Dedifferentiated amniotic fluid mesenchymal stem cell (primary cell): ENCODE results near the gene CST11.
"Not testable (repeated sequence)": the region's sequence is repeated elsewhere in the genome, so short reads cannot be mapped to it uniquely, and the experiment has no call there.

Experiments
- DNase-seq: peaks from one replicate; pipeline ENCODE4 v3.0.0-alpha.2; 2016; ENCODE audit errors: extremely low spot score

CST11 gene

GRCh38 chr20:23452776-23453175 is at the start of gene CST11:
TSS of gene CST11 (minus strand) at chr20:23452876. CDS start at chr20:23452811, 65 bp downstream.
- no peak for DNase-seq

GRCh38 chr20:23501926-23502325 is 49.2 kb upstream of the CST11 start:
- no peak for DNase-seq

GRCh38 chr20:23497536-23497935 is 44.9 kb upstream of the CST11 start:
- no peak for DNase-seq

- DNase-seq: no peak
These were observed 40.6 kb upstream of the CST11 start for GRCh38 chr20:23493172-23493772.

- no peak for DNase-seq
These were observed 39.6 kb upstream of the CST11 start for GRCh38 chr20:23492292-23492691.

- no peak for DNase-seq
These were observed 38.1 kb upstream of the CST11 start, which contains the start of gene CST8 for GRCh38 chr20:23490817-23491216. TSS of gene CST8 (plus strand) at chr20:23491117. CDS start at chr20:23491668, 551 bp downstream.

GRCh38 chr20:23488996-23489395 is 36.3 kb upstream of the CST11 start:
- DNase-seq: no peak

- no peak for DNase-seq
These were observed 35.8 kb upstream of the CST11 start for GRCh38 chr20:23488470-23488869.

- DNase-seq: no peak
These were observed 31.4 kb upstream of the CST11 start for GRCh38 chr20:23484081-23484480.

- no peak for DNase-seq
These were observed 29.5 kb upstream of the CST11 start for GRCh38 chr20:23482138-23482537.

GRCh38 chr20:23479043-23479442 is 26.4 kb upstream of the CST11 start:
- DNase-seq: no peak

- no peak for DNase-seq
These were observed 24.5 kb upstream of the CST11 start for GRCh38 chr20:23477223-23477622.

- DNase-seq: no peak
These were observed 23.5 kb upstream of the CST11 start for GRCh38 chr20:23476015-23476754.

GRCh38 chr20:23475395-23475794 is 22.7 kb upstream of the CST11 start:
- DNase-seq: no peak

GRCh38 chr20:23473293-23473692 is 20.6 kb upstream of the CST11 start:
- DNase-seq: not testable (repeated sequence)

GRCh38 chr20:23472306-23472705 is 19.6 kb upstream of the CST11 start:
- not testable (repeated sequence) for DNase-seq

GRCh38 chr20:23466961-23467360 is 14.3 kb upstream of the CST11 start:
- DNase-seq: not testable (repeated sequence)

- no peak for DNase-seq
These were observed 8.5 kb upstream of the CST11 start for GRCh38 chr20:23461180-23461579.

GRCh38 chr20:23459461-23460150 is 6.9 kb upstream of the CST11 start:
- no peak for DNase-seq

- no peak for DNase-seq
These were observed 4.2 kb upstream of the CST11 start for GRCh38 chr20:23456873-23457272.

- DNase-seq: no peak
These were observed 3.7 kb upstream of the CST11 start for GRCh38 chr20:23456409-23456808.

- no peak for DNase-seq
These were observed 3.0 kb upstream of the CST11 start for GRCh38 chr20:23455639-23456038.

GRCh38 chr20:23454816-23455215 is 2.1 kb upstream of the CST11 start:
- DNase-seq: no peak
